Measurements from ENCODE around the gene SPATA45.

SPATA45 gene

DNA sequence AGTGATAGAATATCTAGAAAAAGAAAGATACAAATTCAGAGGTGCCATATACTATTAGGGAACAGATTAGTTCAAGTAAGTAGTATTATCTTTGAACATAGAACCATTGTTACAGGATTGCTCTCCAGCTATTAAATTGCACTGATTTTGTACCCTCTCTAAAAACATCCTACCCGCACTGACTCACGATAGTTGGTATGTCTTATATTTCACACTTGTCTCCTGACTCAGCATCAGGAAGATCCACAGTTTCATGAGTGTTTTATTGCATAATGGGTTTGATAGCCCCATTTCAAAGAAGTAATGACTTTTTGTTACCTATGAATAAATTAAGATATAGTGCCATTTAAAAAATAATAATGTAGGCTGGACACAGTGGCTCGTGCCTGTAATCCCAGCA, 49.8 kb downstream of the SPATA45 start (continued):
- TF ChIP-seq, protein P1, sequence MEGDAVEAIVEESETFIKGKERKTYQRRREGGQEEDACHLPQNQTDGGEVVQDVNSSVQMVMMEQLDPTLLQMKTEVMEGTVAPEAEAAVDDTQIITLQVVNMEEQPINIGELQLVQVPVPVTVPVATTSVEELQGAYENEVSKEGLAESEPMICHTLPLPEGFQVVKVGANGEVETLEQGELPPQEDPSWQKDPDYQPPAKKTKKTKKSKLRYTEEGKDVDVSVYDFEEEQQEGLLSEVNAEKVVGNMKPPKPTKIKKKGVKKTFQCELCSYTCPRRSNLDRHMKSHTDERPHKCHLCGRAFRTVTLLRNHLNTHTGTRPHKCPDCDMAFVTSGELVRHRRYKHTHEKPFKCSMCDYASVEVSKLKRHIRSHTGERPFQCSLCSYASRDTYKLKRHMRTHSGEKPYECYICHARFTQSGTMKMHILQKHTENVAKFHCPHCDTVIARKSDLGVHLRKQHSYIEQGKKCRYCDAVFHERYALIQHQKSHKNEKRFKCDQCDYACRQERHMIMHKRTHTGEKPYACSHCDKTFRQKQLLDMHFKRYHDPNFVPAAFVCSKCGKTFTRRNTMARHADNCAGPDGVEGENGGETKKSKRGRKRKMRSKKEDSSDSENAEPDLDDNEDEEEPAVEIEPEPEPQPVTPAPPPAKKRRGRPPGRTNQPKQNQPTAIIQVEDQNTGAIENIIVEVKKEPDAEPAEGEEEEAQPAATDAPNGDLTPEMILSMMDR (tag by site-specific recombination; IDR thresholded peaks at IDR 0.05) = no peak
- TF ChIP-seq ZNF624 (tag by site-specific recombination; IDR thresholded peaks at IDR 0.05) = no peak
- no peak for TF ChIP-seq ZNF677 (tag by site-specific recombination; IDR thresholded peaks at IDR 0.05)
- TF ChIP-seq, protein P2, sequence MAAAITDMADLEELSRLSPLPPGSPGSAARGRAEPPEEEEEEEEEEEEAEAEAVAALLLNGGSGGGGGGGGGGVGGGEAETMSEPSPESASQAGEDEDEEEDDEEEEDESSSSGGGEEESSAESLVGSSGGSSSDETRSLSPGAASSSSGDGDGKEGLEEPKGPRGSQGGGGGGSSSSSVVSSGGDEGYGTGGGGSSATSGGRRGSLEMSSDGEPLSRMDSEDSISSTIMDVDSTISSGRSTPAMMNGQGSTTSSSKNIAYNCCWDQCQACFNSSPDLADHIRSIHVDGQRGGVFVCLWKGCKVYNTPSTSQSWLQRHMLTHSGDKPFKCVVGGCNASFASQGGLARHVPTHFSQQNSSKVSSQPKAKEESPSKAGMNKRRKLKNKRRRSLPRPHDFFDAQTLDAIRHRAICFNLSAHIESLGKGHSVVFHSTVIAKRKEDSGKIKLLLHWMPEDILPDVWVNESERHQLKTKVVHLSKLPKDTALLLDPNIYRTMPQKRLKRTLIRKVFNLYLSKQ (tag by site-specific recombination; IDR thresholded peaks at IDR 0.05; ENCODE audit: borderline replicate concordance) = no peak
- no peak for TF ChIP-seq ZFHX2 (tag by site-specific recombination; conservative IDR thresholded peaks at IDR 0.05)

DNA sequence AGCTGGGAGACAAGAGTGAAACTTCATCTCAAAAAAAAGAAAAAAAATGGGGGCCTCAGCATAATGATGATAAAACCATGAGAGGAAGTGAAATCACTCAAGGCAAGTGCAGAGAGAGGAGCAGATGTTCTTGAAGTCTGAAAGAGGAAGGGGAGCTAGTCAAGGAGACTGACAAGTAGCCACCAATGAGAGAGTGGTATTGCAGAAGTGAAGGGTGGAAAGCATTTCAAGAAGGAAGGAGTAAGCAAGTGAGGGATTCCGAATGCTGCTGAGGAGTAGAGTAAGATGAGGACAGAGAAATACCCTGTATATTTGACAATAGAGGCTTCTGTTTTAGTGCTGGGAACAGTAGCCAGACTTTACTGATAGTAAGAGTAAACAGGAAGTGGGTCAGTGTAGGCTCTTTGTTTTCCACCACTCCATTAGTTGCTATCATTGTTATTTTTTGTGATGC, 52.9 kb downstream of the SPATA45 start:
- CTCF ChIA-PET = interaction anchor here (1.1 to 1.8 kb wide), 4 partner anchors 10 to 130 kb away, joined by 3 to 9 read pairs (median 6); no protein-coding TSS in a partner anchor
- Histone ChIP-seq H3K4me3 (ENCODE audit: low read depth, low read length) (no peak overlapping the region), H3K4me1 (ENCODE audit: control insufficient read depth, insufficient read depth, low read length) (no peaks in the 10 kb centered on the region), H3K9me3 (ENCODE audit: control insufficient read depth, insufficient read depth, low read depth, low read length) (no peaks in the 10 kb centered on the region), H3K36me3 (ENCODE audit: control insufficient read depth in 2 of 2, insufficient read depth in 1 of 2, low read length in 2 of 2) (peaks cover 24 to 27% of the 10 kb centered on the region in 2 experiments; a peak in 2 of 3 replicates), H3K27ac (ENCODE audit: extremely low read depth, low read depth, low read length) (no peak overlapping the region)
- TF ChIP-seq, protein P1 (tag by site-specific recombination; IDR thresholded peaks at IDR 0.05) = no peak
- 0 out of 2 replicates have a peak, but pooled peaks have one; percentile 8 for TF ChIP-seq PRDM1 (tag by site-specific recombination; IDR thresholded peaks at IDR 0.05)
- POLR2A ChIA-PET = interaction anchor here (2.4 kb wide), 1 partner anchor 64 kb away, joined by 10 read pairs; the partner anchor contains the start of gene FLVCR1

DNA sequence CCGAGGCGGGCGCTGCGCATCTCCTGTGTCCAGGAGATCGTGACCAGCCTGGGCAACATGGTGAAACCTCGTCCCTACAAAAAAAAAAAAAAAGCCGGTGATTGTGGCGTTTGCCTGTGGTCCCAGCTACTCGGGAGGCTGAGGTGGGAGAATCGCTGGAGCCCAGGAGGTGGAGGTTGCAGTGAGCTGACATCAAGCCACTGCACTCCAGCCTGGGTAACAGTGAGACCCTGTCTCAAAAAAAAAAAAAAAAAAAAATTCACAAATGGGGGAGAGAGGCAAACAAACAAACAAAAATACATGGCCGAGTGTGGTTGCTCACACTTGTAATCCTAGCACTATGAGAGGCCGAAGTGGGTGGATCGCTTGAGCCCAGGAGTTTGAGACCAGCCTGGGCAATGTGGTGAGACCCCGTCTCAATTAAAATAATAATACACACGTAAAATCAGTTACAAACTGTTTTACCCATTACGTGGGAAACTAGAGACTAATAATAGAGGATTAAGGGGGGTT, 55.0 kb downstream of the SPATA45 start:
- ChIA-PET CTCF (interaction anchor here (0.6 to 1.8 kb wide), 6 partner anchors 10 to 1351 kb away, joined by 3 to 7 read pairs (median 6); no protein-coding TSS in a partner anchor), POLR2A (interaction anchor here (0.6 to 2.4 kb wide), 5 partner anchors 42 to 903 kb away, joined by 3 to 14 read pairs (median 10); partner anchors contain the start of genes ATF3 and FLVCR1)
- no peak for TF ChIP-seq ZNF324 (tag by site-specific recombination; IDR thresholded peaks at IDR 0.05)
- peak; percentile 59 for TF ChIP-seq ZNF121 (tag by site-specific recombination; IDR thresholded peaks at IDR 0.05)
- no peak for TF ChIP-seq ZNF426 (tag by site-specific recombination; IDR thresholded peaks at IDR 0.05)
- TF ChIP-seq, protein P3, sequence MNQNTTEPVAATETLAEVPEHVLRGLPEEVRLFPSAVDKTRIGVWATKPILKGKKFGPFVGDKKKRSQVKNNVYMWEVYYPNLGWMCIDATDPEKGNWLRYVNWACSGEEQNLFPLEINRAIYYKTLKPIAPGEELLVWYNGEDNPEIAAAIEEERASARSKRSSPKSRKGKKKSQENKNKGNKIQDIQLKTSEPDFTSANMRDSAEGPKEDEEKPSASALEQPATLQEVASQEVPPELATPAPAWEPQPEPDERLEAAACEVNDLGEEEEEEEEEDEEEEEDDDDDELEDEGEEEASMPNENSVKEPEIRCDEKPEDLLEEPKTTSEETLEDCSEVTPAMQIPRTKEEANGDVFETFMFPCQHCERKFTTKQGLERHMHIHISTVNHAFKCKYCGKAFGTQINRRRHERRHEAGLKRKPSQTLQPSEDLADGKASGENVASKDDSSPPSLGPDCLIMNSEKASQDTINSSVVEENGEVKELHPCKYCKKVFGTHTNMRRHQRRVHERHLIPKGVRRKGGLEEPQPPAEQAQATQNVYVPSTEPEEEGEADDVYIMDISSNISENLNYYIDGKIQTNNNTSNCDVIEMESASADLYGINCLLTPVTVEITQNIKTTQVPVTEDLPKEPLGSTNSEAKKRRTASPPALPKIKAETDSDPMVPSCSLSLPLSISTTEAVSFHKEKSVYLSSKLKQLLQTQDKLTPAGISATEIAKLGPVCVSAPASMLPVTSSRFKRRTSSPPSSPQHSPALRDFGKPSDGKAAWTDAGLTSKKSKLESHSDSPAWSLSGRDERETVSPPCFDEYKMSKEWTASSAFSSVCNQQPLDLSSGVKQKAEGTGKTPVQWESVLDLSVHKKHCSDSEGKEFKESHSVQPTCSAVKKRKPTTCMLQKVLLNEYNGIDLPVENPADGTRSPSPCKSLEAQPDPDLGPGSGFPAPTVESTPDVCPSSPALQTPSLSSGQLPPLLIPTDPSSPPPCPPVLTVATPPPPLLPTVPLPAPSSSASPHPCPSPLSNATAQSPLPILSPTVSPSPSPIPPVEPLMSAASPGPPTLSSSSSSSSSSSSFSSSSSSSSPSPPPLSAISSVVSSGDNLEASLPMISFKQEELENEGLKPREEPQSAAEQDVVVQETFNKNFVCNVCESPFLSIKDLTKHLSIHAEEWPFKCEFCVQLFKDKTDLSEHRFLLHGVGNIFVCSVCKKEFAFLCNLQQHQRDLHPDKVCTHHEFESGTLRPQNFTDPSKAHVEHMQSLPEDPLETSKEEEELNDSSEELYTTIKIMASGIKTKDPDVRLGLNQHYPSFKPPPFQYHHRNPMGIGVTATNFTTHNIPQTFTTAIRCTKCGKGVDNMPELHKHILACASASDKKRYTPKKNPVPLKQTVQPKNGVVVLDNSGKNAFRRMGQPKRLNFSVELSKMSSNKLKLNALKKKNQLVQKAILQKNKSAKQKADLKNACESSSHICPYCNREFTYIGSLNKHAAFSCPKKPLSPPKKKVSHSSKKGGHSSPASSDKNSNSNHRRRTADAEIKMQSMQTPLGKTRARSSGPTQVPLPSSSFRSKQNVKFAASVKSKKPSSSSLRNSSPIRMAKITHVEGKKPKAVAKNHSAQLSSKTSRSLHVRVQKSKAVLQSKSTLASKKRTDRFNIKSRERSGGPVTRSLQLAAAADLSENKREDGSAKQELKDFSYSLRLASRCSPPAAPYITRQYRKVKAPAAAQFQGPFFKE (tag by site-specific recombination; IDR thresholded peaks at IDR 0.05; ENCODE audit: borderline replicate concordance) = no peak
- TF ChIP-seq SETDB1 (IDR thresholded peaks at IDR 0.05; ENCODE audit: insufficient read length, low read length) = no peak
- TF ChIP-seq, protein P4, sequence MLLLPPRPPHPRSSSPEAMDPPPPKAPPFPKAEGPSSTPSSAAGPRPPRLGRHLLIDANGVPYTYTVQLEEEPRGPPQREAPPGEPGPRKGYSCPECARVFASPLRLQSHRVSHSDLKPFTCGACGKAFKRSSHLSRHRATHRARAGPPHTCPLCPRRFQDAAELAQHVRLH (tag by site-specific recombination; IDR thresholded peaks at IDR 0.05) = no peak
- TF ChIP-seq, protein P5, sequence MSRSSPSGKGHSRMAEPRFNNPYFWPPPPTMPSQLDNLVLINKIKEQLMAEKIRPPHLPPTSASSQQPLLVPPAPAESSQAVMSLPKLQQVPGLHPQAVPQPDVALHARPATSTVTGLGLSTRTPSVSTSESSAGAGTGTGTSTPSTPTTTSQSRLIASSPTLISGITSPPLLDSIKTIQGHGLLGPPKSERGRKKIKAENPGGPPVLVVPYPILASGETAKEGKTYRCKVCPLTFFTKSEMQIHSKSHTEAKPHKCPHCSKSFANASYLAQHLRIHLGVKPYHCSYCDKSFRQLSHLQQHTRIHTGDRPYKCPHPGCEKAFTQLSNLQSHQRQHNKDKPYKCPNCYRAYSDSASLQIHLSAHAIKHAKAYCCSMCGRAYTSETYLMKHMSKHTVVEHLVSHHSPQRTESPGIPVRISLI (tag by site-specific recombination; IDR thresholded peaks at IDR 0.05) = peak; percentile 66; the same call in 1 of the 2 replicates
- TF ChIP-seq ZNF19 (tag by site-specific recombination; IDR thresholded peaks at IDR 0.05; ENCODE audit: low read depth) = no peak
- no peak for TF ChIP-seq ZNF571 (tag by site-specific recombination; IDR thresholded peaks at IDR 0.05)
- TF ChIP-seq ZNF202 (tag by site-specific recombination; IDR thresholded peaks at IDR 0.05; ENCODE audit: borderline replicate concordance) = no peak
- no peak for TF ChIP-seq ZNF623 (tag by site-specific recombination; IDR thresholded peaks at IDR 0.05)
- TF ChIP-seq ZNF146 (tag by site-specific recombination; IDR thresholded peaks at IDR 0.05) = no peak
- TF ChIP-seq ZNF2 (tag by site-specific recombination; IDR thresholded peaks at IDR 0.05) = no peak

More for the DNA sequence above, 55.0 kb downstream of the SPATA45 start:
- Histone ChIP-seq H3K4me3 (ENCODE audit: low read depth, low read length) (peak overlapping the region; percentile 100), H3K27ac (ENCODE audit: extremely low read depth, low read depth, low read length) (peak overlapping the region; percentile 55; the same call in 1 of the 2 replicates), H3K36me3 (ENCODE audit: control insufficient read depth in 2 of 2, insufficient read depth in 1 of 2, low read length in 2 of 2) (peaks cover 14 to 16% of the 10 kb centered on the region in 2 experiments; a peak in 2 of 3 replicates), H3K9me3 (ENCODE audit: control insufficient read depth, insufficient read depth, low read depth, low read length) (no peaks in the 10 kb centered on the region), H3K4me1 (ENCODE audit: control insufficient read depth, insufficient read depth, low read length) (no peaks in the 10 kb centered on the region)
